OCI-M1 (cell line): Measurements from ENCODE around the gene GPR78.

Experiments
- DNase-seq: peaks from one replicate; lab custom pipeline; 2025; lab: John Stamatoyannopoulos, UW

Gene GPR78

GRCh38 chr4:8600266-8600665 is 20.1 kb downstream of the GPR78 start:
- no peak for DNase-seq

- no peak for DNase-seq
These were observed 20.5 kb downstream of the GPR78 start for GRCh38 chr4:8600686-8601085.

- DNase-seq = no peak
These were observed 20.9 kb downstream of the GPR78 start for GRCh38 chr4:8601086-8601485.

- no peak for DNase-seq
These were observed 21.4 kb downstream of the GPR78 start for GRCh38 chr4:8601556-8601955.

GRCh38 chr4:8602686-8603430 is 22.7 kb downstream of the GPR78 start:
- DNase-seq = no peak

- DNase-seq = no peak
These were observed 23.7 kb downstream of the GPR78 start for GRCh38 chr4:8603931-8604330.

- no peak for DNase-seq
These were observed 25.1 kb downstream of the GPR78 start for GRCh38 chr4:8605289-8605688.

GRCh38 chr4:8606476-8606875 is 26.3 kb downstream of the GPR78 start:
- DNase-seq = no peak

- DNase-seq = no peak
These were observed 26.8 kb downstream of the GPR78 start for GRCh38 chr4:8606966-8607365.

GRCh38 chr4:8607603-8608481 is 27.6 kb downstream of the GPR78 start:
- peak; percentile 39 for DNase-seq

GRCh38 chr4:8608714-8609391 is 28.7 kb downstream of the GPR78 start:
- DNase-seq = no peak

- no peak for DNase-seq
These were observed 29.2 kb downstream of the GPR78 start for GRCh38 chr4:8609406-8609805.

- no peak for DNase-seq
These were observed 29.7 kb downstream of the GPR78 start for GRCh38 chr4:8609824-8610350.

- DNase-seq = no peak
These were observed 30.8 kb downstream of the GPR78 start for GRCh38 chr4:8610858-8611616.

- DNase-seq = no peak
These were observed 32.5 kb downstream of the GPR78 start for GRCh38 chr4:8612646-8613045.

GRCh38 chr4:8613421-8614364 is 33.5 kb downstream of the GPR78 start:
- DNase-seq = no peak

GRCh38 chr4:8614365-8615193 is 34.4 kb downstream of the GPR78 start:
- no peak for DNase-seq

- no peak for DNase-seq
These were observed 35.2 kb downstream of the GPR78 start for GRCh38 chr4:8615366-8615765.

- DNase-seq = no peak
These were observed 36.0 kb downstream of the GPR78 start for GRCh38 chr4:8615921-8616787.
